ENCODE data around the gene CREB5. TPM values are rescaled to one million over a fixed set of nuclear protein-coding genes. Genes with fewer than 3 reads are reported as not detected.

CREB5 gene
- total and polyA plus RNA-seq, 2 experiments from 2014 or later, result 2.4 to 4.4 TPM

- TF ChIP-seq ETS1 (IDR thresholded peaks at IDR 0.05), result no peak
- no peak for TF ChIP-seq NANOG (IDR thresholded peaks at IDR 0.05; ENCODE audit: borderline replicate concordance)
- TF ChIP-seq EZH2 (IDR thresholded peaks at IDR 0.05; ENCODE audit: low read depth, unreplicated experiment), result no peak
- no peak for TF ChIP-seq ZNF331 (CRISPR knock-in tag; IDR thresholded peaks at IDR 0.05; ENCODE audit: low read depth)
- TF ChIP-seq CREB1 (CRISPR knock-in tag; IDR thresholded peaks at IDR 0.05; ENCODE audit: low read depth), result no peak
- no peak for TF ChIP-seq JUNB (IDR thresholded peaks at IDR 0.05; ENCODE audit: unreplicated experiment)
- TF ChIP-seq POLR2AphosphoS5 (IDR thresholded peaks at IDR 0.05; ENCODE audit: low read depth), result no peak
- TF ChIP-seq STAT1 (IDR thresholded peaks at IDR 0.05; ENCODE audit: unreplicated experiment), result no peak
- no peak for TF ChIP-seq CTCF (conservative IDR thresholded peaks at IDR 0.05; ENCODE audit: low read depth in 2 of 2)
These were observed 206.1 kb downstream of the CREB5 start (continued) for GRCh38 chr7:28618383-28618782.

- no peaks in the 10 kb centered on the region for H3K4me1 Mint-ChIP-seq
- ATAC-seq, result no peak
- no peaks in the 10 kb centered on the region for H3K36me3 Mint-ChIP-seq (ENCODE audit: low read depth)
- Histone ChIP-seq H4K20me1 (replicated peaks; ENCODE audit: insufficient read depth) (no peaks in the 10 kb centered on the region), H3K4me2 (no peak overlapping the region), H2AFZ (no peak overlapping the region), H3K36me3 (ENCODE audit: insufficient read depth) (no peaks in the 10 kb centered on the region), H3K9me2 (ENCODE audit: insufficient read depth) (no peaks in the 10 kb centered on the region), H3F3A (replicated peaks; ENCODE audit: low read depth) (no peaks in the 10 kb centered on the region), H3K4me3 (no peak overlapping the region), H3K27ac (ENCODE audit: low read depth) (no peak overlapping the region), H3K79me2 (replicated peaks; ENCODE audit: insufficient read depth) (no peaks in the 10 kb centered on the region), H3K4me1 (ENCODE audit: insufficient read depth) (no peaks in the 10 kb centered on the region), H3K27me3 (ENCODE audit: insufficient read depth) (no peaks in the 10 kb centered on the region)
- no peak for DNase-seq (ENCODE audit: low spot score)
- TF ChIP-seq CREB1 (CRISPR knock-in tag; IDR thresholded peaks at IDR 0.05; ENCODE audit: low read depth) (no peak), ZNF331 (CRISPR knock-in tag; IDR thresholded peaks at IDR 0.05; ENCODE audit: low read depth) (no peak), NANOG (IDR thresholded peaks at IDR 0.05; ENCODE audit: borderline replicate concordance) (no peak), JUNB (IDR thresholded peaks at IDR 0.05; ENCODE audit: unreplicated experiment) (no peak)
- peaks cover 1% of the 10 kb centered on the region for H3K27me3 Mint-ChIP-seq (ENCODE audit: insufficient read depth, low read depth, poor library complexity)
- H3K27ac Mint-ChIP-seq, result no peak overlapping the region
- H3K9me3 Mint-ChIP-seq, result no peaks in the 10 kb centered on the region
- H3K4me3 Mint-ChIP-seq, result no peak overlapping the region
These were observed 206.9 kb downstream of the CREB5 start for GRCh38 chr7:28619256-28619655.

GRCh38 chr7:28621369-28621841 is 209.1 kb downstream of the CREB5 start:
- peaks cover 2% of the 10 kb centered on the region; the same call in 1 of the 3 replicates for H3K4me1 Mint-ChIP-seq
- H3K4me2 ChIP-seq, result no peak overlapping the region
- TF ChIP-seq EZH2 (IDR thresholded peaks at IDR 0.05; ENCODE audit: low read depth, unreplicated experiment) (no peak), ZNF462 (CRISPR knock-in tag; IDR thresholded peaks at IDR 0.05) (no peak), POLR2AphosphoS5 (IDR thresholded peaks at IDR 0.05; ENCODE audit: low read depth) (no peak)
- no peaks in the 10 kb centered on the region for H3K27me3 ChIP-seq (ENCODE audit: insufficient read depth)
- no peaks in the 10 kb centered on the region for H4K20me1 ChIP-seq (replicated peaks; ENCODE audit: insufficient read depth)
- H3K79me2 ChIP-seq (replicated peaks; ENCODE audit: insufficient read depth), result no peaks in the 10 kb centered on the region
- H3K9me2 ChIP-seq (ENCODE audit: insufficient read depth), result no peaks in the 10 kb centered on the region
- no peak overlapping the region for H3K27ac Mint-ChIP-seq
- DNase-seq (ENCODE audit: low spot score), result no peak
- no peaks in the 10 kb centered on the region for H3K27me3 Mint-ChIP-seq (ENCODE audit: insufficient read depth, low read depth, poor library complexity)
- H3F3A ChIP-seq (replicated peaks; ENCODE audit: low read depth), result no peaks in the 10 kb centered on the region
- H3K36me3 ChIP-seq (ENCODE audit: insufficient read depth), result no peaks in the 10 kb centered on the region
- no peak overlapping the region for H3K4me3 ChIP-seq
- H3K27ac ChIP-seq (ENCODE audit: low read depth), result no peak overlapping the region
- no peaks in the 10 kb centered on the region for H3K36me3 Mint-ChIP-seq (ENCODE audit: low read depth)
- H2AFZ ChIP-seq, result no peak overlapping the region
- H3K9me3 Mint-ChIP-seq, result no peaks in the 10 kb centered on the region
- H3K4me1 ChIP-seq (ENCODE audit: insufficient read depth), result no peaks in the 10 kb centered on the region
- no peak overlapping the region for H3K4me3 Mint-ChIP-seq
- no peak for ATAC-seq
